DND-41 (cell line): ENCODE results near the gene C9orf85.

Source experiments
- CTCF ChIP-seq: IDR thresholded peaks from 2 replicates; pipeline ENCODE4 v1.5.1; 2012; ENCODE audit warnings: borderline replicate concordance, low read length, moderate library complexity, mild to moderate bottlenecking; ENCODE audit not compliant: poor library complexity, severe bottlenecking; ENCODE audit errors: extremely low read depth
- EZH2 ChIP-seq: IDR thresholded peaks from 3 replicates; pipeline ENCODE4 v1.6.1; 2012; ENCODE audit warnings: borderline replicate concordance, low read depth, mild to moderate bottlenecking, moderate library complexity, low read length, inconsistent platforms; ENCODE audit not compliant: severe bottlenecking

GRCh38 chr9:71909887-71910649, 1.4 kb upstream of the C9orf85 start:
- TF ChIP-seq CTCF: peak; percentile 2
- TF ChIP-seq EZH2: no peak
